Measurements from ENCODE around the gene ATN1.

Gene ATN1

DNA sequence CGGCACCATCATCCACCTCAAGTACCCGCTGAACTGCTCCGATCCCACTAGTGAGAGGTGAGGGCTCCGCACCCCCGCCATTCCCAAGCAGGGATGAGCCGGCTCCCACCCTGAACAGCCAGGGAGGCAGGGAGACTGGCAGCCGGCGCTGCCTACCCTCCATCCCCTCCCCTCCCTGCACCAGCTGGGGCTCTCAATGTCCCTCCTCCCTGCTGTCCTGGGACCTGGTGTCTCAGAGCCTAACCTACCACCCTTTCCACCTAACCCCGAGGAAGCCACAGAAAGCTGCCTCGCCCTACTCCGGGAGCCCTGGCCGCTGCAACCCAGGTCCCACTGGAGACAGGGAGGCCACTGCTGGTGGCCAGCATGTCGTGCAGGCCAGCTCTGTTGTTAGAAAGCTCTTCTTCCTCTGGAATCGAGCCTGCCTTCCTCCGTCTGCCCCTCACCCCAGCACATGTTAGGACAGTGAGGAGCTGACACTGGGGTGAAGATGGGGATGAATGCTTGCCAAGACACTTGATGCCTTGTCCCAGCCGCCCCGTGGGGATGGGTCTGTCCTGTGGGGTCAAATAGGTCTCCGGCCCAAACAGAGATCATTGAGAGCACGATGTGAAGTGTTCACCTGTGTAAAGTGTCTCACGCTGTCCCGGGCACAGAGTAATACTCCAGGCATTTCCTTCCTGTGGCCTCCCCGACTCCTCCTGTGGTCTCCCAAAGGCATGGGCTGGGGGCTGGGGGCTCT lies 24.5 kb downstream of the ATN1 start:
- peaks cover 67% of the 10 kb centered on the region for H3K36me3 Mint-ChIP-seq (ENCODE audit: low read depth)
- no peaks in the 10 kb centered on the region for H3K9me3 Mint-ChIP-seq
- peak overlapping the region; percentile 99 for H3K4me3 Mint-ChIP-seq
- peaks cover 77% of the 10 kb centered on the region for H3K4me1 Mint-ChIP-seq (ENCODE audit: low read depth)
- peak; percentile 69 for DNase-seq
- H3K27ac Mint-ChIP-seq: peak overlapping the region; percentile 99
- H3K27me3 Mint-ChIP-seq: no peaks in the 10 kb centered on the region

DNA sequence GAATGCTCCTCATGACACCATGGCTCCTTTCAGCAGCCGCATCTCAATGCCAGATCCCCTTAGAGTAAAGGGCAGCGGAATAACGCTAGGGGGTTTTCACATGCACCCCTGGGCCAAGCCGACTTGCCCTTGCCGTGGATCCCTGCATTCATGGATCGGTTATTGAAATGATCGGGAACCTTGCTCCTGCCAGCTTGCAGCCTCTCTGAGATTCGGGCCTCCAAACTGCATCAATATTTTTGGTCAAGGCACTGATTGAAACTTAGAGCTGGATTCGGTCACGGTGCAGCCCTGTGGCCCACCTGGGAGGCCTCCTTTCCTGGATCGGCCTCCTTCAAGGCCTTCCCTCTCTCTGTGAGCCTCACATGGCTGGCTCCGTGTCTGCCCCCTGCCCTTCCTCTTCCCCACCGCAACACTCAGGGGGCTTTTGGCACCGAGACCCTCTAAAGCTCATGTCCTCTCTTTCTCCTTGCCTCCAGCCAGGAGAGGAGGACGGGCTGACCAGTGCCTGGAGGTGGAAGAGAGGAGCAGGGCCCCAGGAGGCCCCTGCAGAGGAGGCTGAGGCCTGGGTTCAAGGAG lies 25.2 kb downstream of the ATN1 start:
- DNase-seq: no peak
- H3K27ac Mint-ChIP-seq: peak overlapping the region; percentile 99
- H3K27me3 Mint-ChIP-seq: no peaks in the 10 kb centered on the region
- H3K4me1 Mint-ChIP-seq (ENCODE audit: low read depth): peaks cover 77% of the 10 kb centered on the region
- H3K4me3 Mint-ChIP-seq: peak overlapping the region; percentile 99
- H3K9me3 Mint-ChIP-seq: no peaks in the 10 kb centered on the region
- H3K36me3 Mint-ChIP-seq (ENCODE audit: low read depth): peaks cover 71% of the 10 kb centered on the region

DNA sequence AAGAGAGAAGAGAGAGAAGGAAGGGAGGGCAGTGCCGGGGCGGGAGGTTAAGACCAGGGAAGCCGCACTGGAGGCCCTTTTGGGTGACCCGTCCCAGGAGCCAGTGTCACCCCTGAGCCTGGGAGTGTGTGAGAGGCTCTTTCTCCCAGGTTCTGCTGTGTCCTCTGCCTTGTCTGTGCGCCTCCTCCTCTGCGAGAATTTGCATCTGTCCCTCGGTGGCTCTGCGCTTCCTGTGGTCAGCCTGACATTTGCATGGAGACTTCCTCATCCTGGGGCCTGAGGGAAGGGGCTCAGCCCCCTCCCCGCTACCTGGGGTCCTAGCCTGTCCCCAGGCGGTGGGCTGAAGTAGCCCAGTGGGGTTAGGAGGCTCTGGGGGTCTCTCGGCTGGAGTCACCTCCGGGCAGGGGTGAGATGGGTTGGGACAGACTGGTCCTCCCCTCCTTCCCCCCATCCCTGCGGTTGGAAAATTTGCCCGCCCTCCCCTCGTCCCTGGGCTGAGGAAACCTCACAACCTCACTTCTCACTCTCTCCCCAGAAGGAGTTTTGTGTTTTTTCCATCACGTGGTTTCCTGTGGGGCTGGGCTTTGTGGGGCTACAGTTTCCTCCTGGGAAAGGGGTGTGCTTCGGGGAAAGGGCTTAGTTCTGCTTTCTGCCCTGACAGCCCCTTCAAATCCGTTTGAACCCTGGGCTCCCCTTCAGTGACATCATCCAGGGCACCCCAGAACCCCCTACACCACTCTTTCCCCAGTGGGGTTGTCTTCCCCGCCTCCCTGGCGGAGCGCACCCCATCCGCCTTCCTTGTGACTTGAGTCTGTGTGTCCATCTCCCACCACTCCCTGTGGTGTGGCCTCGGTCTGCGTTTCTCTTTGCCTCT lies 25.9 kb downstream of the ATN1 start:
- Mint-ChIP-seq H3K9me3 (no peaks in the 10 kb centered on the region), H3K36me3 (ENCODE audit: low read depth) (peaks cover 78% of the 10 kb centered on the region), H3K4me3 (peak overlapping the region; percentile 99), H3K4me1 (ENCODE audit: low read depth) (peaks cover 77% of the 10 kb centered on the region), H3K27me3 (no peaks in the 10 kb centered on the region), H3K27ac (peak overlapping the region; percentile 99)
- DNase-seq: peak; percentile 86

DNA sequence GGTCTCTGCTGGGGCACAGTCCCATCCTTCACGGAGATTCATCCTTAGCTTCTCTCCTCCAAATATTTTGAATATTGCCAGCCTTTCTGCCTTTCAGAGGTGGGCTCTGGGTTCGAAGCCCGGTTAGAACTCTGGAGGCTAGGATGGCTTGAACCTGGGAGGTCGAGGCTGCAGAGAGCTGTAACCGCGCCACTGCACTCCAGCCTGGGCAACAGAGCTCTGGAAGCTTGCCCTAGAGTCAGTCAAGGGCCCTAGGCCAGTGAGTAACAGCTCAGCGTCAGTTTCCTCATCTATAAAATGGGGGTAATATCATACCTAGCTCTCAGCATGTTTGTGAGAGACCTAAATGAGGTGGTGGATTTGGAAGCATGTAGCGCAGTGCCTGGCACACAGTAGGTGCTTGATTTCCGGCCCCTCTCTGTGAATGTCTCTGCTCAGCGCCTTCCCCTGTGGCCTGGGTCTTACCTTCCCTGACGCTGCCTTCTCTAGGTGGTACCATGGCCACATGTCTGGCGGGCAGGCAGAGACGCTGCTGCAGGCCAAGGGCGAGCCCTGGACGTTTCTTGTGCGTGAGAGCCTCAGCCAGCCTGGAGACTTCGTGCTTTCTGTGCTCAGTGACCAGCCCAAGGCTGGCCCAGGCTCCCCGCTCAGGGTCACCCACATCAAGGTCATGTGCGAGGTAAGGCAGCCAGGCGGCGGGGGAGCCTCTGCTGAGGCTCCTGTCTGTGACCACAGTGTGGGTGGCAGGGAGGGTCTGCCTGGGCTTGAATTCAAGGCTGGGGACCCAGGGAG lies 26.8 kb downstream of the ATN1 start:
- peaks cover 86% of the 10 kb centered on the region for H3K36me3 Mint-ChIP-seq (ENCODE audit: low read depth)
- H3K4me1 Mint-ChIP-seq (ENCODE audit: low read depth): peaks cover 77% of the 10 kb centered on the region
- peak overlapping the region; percentile 99 for H3K27ac Mint-ChIP-seq
- no peaks in the 10 kb centered on the region for H3K9me3 Mint-ChIP-seq
- peak; percentile 59 for DNase-seq
- no peaks in the 10 kb centered on the region for H3K27me3 Mint-ChIP-seq
- H3K4me3 Mint-ChIP-seq: peak overlapping the region; percentile 99

DNA sequence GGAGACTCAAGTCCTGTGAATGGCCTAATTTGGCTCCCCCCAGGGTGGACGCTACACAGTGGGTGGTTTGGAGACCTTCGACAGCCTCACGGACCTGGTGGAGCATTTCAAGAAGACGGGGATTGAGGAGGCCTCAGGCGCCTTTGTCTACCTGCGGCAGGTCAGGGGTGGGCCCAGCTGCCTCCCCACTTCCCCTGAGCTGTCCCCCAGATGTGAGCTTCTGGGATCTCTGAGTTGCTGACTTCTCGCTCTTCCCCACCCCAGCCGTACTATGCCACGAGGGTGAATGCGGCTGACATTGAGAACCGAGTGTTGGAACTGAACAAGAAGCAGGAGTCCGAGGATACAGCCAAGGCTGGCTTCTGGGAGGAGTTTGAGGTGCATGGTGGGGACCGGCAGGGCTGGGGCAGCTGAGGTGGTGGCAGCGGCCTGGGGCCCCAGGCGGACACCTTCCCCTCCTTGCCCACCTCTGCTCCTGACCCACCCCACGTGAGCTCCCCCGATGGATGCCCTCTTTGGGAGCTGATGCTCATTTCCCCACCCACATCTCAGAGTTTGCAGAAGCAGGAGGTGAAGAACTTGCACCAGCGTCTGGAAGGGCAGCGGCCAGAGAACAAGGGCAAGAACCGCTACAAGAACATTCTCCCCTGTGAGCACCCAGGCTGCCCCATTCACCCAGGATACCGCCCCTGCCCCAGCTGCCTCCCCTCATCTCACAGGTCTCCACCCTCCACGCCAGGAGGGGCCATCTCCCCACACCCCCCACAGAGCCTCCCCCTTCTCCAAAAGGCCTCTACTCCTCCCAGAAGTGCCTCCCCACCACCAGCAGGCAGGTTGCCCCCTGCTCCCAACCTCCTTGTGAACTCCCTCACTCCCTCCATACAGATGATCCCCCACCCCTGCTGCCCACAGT lies 27.6 kb downstream of the ATN1 start:
- DNase-seq: no peak
- Mint-ChIP-seq H3K36me3 (ENCODE audit: low read depth) (peaks cover 95% of the 10 kb centered on the region), H3K27me3 (no peaks in the 10 kb centered on the region), H3K4me3 (peak overlapping the region; percentile 99), H3K27ac (peak overlapping the region; percentile 99), H3K9me3 (no peaks in the 10 kb centered on the region), H3K4me1 (ENCODE audit: low read depth) (peaks cover 78% of the 10 kb centered on the region)

- Mint-ChIP-seq H3K9me3 (no peaks in the 10 kb centered on the region), H3K36me3 (ENCODE audit: low read depth) (peaks cover 100% of the 10 kb centered on the region)
- DNase-seq: peak; percentile 59
These were observed 28.4 kb downstream of the ATN1 start for GRCh38 chr12:6956021-6956727.

GRCh38 chr12:6957151-6957701 lies 29.5 kb downstream of the ATN1 start:
- Mint-ChIP-seq H3K27me3 (no peaks in the 10 kb centered on the region), H3K27ac (peak overlapping the region; percentile 99), H3K9me3 (no peaks in the 10 kb centered on the region), H3K4me1 (ENCODE audit: low read depth) (peaks cover 89% of the 10 kb centered on the region), H3K36me3 (ENCODE audit: low read depth) (peaks cover 100% of the 10 kb centered on the region), H3K4me3 (peak overlapping the region; percentile 99)
- DNase-seq: no peak

More at GRCh38 chr12:6956021-6956727, 28.4 kb downstream of the ATN1 start:
- Mint-ChIP-seq H3K4me1 (ENCODE audit: low read depth) (peaks cover 78% of the 10 kb centered on the region), H3K27me3 (no peaks in the 10 kb centered on the region), H3K27ac (peak overlapping the region; percentile 99), H3K4me3 (peak overlapping the region; percentile 99)

- Mint-ChIP-seq H3K4me1 (ENCODE audit: low read depth) (peaks cover 96% of the 10 kb centered on the region), H3K9me3 (no peaks in the 10 kb centered on the region), H3K27me3 (no peaks in the 10 kb centered on the region), H3K36me3 (ENCODE audit: low read depth) (peaks cover 93% of the 10 kb centered on the region), H3K27ac (peak overlapping the region; percentile 99), H3K4me3 (peak overlapping the region; percentile 99)
- peak; percentile 55 for DNase-seq
These were observed 30.2 kb downstream of the ATN1 start for GRCh38 chr12:6957741-6958608.

- H3K4me3 Mint-ChIP-seq: peak overlapping the region; percentile 99
- H3K27me3 Mint-ChIP-seq: no peaks in the 10 kb centered on the region
- H3K9me3 Mint-ChIP-seq: no peaks in the 10 kb centered on the region
- peak; percentile 54 for DNase-seq
- H3K4me1 Mint-ChIP-seq (ENCODE audit: low read depth): peaks cover 96% of the 10 kb centered on the region
- H3K36me3 Mint-ChIP-seq (ENCODE audit: low read depth): peaks cover 87% of the 10 kb centered on the region
- peak overlapping the region; percentile 99 for H3K27ac Mint-ChIP-seq
These were observed 30.9 kb downstream of the ATN1 start for GRCh38 chr12:6958609-6959057.

DNA sequence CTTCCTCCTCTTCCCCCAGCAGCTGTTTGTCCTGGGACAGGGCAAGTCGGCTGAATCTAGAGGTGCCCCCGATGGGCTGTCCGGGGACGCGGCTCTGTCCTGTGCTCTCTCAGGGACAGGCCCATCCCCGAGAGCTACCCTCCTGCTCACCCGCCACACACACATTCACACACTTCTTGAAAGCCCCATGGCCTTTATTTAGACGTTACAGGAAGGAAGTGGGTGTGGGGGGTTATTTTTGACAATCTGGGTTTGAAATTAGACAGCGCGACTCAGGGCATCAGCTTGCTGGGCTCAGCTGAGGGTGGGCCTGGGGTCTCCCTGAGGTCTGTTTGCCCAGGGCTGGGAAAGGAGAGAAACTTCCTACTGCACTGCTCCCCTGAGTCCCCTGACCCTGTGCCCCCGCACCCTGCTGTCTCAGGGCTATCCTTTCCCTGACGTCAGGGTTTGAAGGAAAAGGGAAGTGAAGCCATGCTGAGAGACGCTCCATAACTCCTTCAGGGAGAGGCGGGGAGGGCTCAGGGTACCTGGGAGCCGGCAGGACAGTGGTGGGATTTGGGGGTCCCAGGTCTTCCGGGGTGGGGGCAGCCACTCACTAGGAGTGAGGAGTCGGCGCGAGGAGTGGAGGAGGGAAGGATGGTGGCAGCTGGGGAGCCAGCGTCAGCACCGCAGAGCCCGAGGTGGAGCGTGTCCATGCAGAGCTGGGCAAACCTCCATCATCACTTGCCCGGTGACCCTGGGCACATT lies 31.5 kb downstream of the ATN1 start:
- no peaks in the 10 kb centered on the region for H3K9me3 Mint-ChIP-seq
- no peaks in the 10 kb centered on the region for H3K27me3 Mint-ChIP-seq
- H3K4me3 Mint-ChIP-seq: peak overlapping the region; percentile 99
- peaks cover 87% of the 10 kb centered on the region for H3K36me3 Mint-ChIP-seq (ENCODE audit: low read depth)
- H3K27ac Mint-ChIP-seq: peak overlapping the region; percentile 99
- DNase-seq: peak; percentile 78
- peaks cover 96% of the 10 kb centered on the region for H3K4me1 Mint-ChIP-seq (ENCODE audit: low read depth)

DNA sequence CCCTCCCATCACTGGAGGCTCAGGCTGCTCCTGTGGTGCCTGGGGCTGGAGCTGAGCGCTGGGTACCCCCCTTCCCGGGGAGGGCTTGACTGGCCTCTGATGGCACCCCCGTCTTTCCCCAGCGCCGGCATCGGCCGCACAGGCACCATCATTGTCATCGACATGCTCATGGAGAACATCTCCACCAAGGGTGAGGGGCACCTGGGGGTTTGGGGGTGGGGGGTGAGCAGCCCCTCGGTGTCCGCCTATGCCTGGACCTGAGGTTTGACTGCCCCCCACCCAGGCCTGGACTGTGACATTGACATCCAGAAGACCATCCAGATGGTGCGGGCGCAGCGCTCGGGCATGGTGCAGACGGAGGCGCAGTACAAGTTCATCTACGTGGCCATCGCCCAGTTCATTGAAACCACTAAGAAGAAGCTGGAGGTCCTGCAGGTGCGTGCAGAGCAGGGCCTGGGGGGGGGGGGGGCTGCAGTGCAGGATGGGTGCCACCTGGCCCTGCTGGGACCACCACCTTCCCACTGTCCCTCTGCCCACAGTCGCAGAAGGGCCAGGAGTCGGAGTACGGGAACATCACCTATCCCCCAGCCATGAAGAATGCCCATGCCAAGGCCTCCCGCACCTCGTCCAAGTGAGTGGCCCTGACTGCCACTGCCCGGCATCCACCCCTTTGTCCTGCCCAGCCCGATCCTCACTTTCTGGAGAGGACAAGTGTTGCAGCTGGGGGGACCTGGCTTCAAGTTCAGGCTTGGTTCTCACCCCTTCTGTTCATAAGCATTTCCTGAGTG lies 32.2 kb downstream of the ATN1 start:
- Mint-ChIP-seq H3K9me3 (no peaks in the 10 kb centered on the region), H3K36me3 (ENCODE audit: low read depth) (peaks cover 87% of the 10 kb centered on the region), H3K27me3 (no peaks in the 10 kb centered on the region), H3K27ac (peak overlapping the region; percentile 99), H3K4me1 (ENCODE audit: low read depth) (peaks cover 96% of the 10 kb centered on the region), H3K4me3 (peak overlapping the region; percentile 99)
- no peak for DNase-seq
